Kidney capillary endothelial cell (primary cell): ENCODE results near the gene CFTR.
"Not testable (repeated sequence)": the region's sequence is repeated elsewhere in the genome, so short reads cannot be mapped to it uniquely, and the experiment has no call there.

Source experiments
- DNase-seq: peaks from one replicate; pipeline ENCODE4 v3.0.0-alpha.2; 2018; ENCODE audit warnings: low spot score

The CFTR gene

DNA sequence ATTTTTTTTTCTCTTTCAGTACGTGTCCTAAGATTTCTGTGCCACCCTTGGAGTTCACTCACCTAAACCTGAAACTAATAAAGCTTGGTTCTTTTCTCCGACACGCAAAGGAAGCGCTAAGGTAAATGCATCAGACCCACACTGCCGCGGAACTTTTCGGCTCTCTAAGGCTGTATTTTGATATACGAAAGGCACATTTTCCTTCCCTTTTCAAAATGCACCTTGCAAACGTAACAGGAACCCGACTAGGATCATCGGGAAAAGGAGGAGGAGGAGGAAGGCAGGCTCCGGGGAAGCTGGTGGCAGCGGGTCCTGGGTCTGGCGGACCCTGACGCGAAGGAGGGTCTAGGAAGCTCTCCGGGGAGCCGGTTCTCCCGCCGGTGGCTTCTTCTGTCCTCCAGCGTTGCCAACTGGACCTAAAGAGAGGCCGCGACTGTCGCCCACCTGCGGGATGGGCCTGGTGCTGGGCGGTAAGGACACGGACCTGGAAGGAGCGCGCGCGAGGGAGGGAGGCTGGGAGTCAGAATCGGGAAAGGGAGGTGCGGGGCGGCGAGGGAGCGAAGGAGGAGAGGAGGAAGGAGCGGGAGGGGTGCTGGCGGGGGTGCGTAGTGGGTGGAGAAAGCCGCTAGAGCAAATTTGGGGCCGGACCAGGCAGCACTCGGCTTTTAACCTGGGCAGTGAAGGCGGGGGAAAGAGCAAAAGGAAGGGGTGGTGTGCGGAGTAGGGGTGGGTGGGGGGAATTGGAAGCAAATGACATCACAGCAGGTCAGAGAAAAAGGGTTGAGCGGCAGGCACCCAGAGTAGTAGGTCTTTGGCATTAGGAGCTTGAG is at the start of gene CFTR:
Gene CFTR (plus strand): TSS at position 801 of the 830 bp plus-strand sequence. CDS start 70 bp downstream, outside the sequence.
- no peak for DNase-seq

DNA sequence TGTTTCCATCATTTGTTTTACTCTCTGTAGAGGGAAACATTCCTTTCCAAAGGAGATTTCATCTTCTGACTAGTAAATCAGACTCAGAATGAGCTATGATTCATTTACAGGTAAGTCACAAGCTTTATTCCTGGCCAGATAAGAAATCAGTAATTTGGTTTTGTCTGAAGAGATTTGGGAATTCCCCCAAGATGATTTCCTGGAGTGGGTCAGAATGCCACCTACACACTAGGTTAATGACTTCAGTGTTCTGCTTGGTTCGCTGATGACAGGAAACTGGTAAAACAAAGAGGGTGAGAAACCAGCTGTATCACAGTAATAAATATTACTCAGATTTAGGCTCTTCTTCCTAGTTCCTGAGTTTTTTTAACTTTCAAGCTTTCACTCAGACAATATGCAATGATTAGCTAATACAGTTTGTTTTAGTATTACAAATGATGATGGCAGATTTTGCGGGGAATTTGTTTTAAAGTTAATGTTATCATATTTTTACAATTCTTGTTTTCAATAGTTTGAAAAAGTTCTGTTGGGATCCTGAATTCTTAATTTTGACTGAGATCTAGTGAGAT is 44.3 kb upstream of the CFTR start:
- DNase-seq, result no peak

DNA sequence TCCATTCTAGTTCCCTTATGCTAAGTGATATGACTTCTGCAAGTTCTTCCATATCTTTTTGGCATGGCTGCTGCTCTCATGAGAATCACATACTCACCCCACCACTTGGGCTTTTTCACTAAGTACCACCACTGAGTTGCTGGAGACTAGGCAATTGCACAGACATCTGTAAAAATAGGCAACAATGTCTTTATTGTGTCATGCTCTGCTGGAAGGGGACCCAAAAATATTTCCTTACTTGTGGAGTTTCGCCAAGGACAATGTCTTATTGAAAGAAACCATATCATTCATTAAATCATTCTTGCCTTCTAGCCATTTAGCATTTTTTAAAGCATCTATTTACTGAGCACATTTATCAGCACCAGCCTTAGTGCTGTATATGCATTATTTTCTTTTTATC is 35.2 kb upstream of the CFTR start:
- no peak for DNase-seq

DNA sequence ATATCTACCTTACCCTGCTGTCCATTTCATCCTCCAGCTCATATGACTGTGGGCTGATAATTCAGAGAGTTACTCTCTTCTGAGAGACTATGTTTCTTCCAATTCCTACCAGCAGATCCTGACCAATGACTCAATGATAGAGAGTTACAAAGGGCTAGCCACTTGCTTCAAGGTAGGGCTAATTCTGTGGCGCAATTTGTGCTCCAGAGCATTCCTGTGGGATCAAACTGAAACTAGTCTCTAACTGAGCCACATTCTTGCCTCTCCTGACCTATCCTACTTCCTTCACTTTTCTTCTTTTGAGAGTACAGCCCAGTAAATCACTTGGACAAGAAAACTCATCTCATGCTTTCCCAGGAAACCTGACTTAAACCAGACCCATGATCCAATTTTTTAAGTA is 34.6 kb upstream of the CFTR start:
- DNase-seq, result no peak

DNA sequence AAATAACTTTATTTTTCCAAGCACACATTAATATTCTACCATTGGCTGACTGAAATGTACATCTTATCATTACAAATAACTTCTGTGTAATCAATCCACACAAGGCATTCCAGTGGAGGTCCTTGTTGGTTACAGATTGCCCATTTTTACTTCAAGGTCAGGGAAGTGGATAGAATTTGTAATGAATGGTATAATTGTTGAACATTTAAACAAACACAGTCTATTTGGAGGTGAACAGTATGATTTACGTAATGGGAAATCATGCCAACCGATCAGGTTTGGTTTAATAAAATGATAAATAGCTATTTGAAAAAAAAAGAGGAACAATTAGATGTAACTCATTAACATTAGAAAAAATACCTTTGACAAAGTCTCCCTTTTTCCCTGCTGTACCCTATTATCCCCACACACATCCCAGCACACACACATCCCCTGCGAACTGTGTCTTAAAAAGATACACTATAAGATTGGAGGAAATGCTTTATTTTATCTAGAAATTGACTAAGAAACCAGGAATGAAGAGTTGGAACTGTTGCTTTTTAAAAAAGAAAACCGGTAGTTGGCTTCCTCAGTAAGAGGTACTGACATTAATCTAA is 33.5 kb upstream of the CFTR start:
- DNase-seq, result no peak

DNA sequence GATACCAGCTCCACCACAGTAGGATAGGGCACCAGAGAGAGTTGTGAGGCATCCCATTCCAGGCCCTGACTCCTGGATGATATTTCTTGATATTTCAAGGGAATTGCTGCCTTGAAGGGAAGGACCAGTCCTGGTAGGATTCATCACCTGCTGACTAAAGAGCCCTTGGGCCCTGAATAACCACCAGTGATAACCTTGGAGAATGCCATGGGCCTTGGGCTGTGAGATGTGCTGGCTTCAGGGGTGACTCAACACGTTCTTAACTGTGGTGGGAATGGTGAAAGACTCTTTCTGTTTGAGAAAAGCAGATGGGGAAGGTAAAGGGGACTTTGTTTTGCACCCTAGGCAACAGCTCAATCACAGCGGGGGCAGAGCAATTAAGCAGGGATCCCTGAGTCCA is 31.2 kb upstream of the CFTR start:
- DNase-seq, result no peak

DNA sequence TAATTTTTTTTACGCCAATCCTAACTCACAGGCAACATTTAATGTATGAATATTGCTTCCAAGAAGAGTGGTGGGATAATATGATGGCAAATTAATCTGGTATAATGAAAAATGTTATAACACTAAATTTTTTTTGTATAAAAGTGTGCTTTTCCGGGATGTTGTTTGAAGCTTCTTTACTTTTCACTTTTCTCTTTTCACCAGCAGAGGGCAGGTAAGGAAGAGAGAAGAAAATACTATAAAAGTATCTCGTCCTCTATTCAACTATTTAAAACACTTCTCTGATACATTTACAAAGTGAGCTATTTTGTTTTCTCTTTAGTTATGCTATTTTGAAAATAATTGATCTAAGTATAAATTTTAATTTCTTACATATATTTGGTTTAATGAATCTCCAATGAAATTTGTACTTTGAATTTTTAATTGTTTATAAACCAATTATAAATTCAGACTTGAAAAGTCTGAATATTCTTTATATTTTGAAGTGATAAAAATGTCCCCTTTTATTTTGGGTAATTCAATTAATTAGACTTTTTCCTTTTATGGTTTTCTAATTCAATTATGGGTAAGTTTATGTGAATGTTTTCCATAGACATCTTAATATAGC is 20.7 kb upstream of the CFTR start:
- peak; percentile 34 for DNase-seq

DNA sequence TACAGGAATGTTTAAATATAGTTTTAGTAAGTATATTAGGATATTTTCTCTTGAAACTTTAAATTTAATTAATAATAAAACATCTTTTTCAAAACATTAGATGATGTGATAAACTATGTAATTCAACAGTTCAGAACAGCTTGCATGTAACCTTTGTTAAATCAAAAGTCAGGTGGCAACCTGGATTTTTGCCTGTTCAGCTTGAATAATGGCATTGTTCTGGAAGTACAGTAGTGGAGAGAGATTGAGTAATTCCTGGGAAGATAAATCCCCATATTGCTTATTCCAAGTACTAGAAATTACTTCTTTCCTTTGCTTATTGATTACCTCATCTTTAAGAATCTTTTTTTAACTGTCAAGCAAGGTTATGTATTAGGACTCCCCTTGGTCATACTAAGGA is 20.1 kb upstream of the CFTR start:
- no peak for DNase-seq

DNA sequence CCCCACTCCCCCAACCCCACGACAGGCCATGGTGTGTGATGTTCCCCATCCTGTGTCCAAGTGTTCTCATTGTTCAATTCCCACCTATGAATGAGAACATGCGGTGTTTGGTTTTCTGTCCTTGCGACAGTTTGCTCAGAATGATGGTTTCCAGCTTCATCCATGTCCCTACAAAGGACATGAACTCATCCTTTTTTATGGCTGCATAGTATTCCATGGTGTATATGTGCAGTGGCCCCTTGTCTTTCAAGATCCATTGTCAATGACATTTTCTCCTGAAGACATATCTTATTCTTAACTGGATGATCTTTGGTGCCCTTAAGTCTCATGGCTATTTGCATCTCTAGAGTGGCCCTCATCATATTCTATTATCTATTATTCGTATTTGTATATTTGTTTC is 19.0 kb upstream of the CFTR start:
- not testable (repeated sequence) for DNase-seq

DNA sequence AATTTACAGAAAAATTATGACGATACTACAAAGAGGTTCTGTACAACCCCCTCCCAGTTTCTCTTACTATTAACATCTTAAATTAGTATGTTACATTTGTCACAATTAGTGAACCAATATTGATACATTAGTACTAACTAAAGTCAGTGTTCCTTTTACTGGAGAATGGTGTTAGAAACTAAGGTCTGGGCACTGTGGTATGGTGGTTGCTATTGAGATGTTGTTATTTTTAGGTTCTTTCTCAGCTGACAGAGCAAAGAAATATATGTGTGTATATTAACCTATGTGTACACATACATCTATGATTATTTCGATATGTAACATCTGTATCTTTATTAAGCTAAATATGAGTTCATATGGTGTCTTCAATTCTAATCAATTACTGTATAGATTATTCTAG is 11.7 kb upstream of the CFTR start:
- no peak for DNase-seq

DNA sequence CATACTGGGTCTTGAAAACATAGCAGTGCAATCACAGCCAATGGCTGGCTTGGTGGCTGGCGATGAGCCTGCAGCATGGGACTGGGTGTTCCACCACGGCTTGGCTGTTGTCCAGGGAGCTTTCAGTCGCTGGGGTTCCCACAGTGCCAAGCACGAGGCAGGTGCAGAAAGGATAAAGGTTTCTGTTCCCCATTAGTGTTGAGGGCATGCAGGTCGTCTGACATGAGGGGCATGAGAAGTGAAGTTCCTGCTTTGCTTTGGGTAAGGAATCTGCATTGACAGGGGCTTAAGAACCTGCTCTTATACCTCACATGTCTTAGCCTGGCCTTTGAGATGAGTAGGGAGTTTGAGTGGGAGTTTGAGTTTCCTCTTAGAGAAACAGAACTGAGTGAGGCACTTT is 9.0 kb upstream of the CFTR start:
- DNase-seq, result no peak

DNA sequence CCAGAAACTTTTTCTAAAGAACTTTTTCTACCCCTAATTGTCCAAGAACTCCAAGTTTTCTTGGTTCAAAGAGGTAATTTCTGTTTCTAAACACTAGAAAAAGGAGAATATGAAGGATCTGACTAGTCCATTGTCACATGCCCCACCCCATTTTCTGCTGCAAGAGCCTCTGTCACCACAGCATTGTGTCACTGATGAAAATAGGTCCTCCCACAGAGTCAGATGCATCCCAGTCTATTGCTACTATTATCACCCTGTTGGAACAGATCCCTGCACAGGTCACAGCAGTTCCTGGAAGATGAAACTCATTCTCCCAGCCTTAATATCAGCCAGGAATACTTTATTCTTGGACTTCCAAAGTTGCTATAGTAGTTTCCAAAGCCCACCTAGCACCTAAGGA is 7.5 kb upstream of the CFTR start:
- DNase-seq, result no peak

DNA sequence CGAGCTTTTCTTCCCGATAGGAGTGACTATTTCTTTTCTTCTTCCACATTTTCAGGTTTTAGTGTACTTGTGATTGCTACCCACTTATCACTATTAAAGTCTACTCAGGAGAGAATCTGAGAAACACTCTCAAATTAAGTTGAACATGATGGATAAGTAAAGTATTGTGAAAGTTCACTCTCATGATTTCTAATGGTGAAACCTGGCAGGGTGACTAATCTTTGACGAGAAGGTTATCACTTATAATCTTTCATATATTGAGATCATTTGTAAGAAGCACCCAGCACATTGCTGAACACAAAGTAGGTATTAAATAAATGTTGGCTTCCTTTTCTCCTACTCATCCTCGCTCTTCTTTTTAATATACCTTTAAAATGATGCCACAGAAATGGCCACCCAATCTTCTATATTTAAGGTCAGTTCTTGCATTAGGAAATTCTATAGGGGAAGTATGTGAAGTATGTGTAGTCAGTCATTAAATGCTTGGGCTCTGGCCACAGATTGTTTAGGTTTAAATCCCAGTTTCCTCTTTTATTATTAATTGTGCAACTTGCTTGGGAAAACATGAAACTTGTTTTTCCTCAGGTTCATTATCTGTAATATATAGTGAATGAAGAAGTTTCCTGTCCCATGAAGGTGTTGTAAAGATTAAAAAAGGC is 3.1 kb upstream of the CFTR start:
- no peak for DNase-seq

DNA sequence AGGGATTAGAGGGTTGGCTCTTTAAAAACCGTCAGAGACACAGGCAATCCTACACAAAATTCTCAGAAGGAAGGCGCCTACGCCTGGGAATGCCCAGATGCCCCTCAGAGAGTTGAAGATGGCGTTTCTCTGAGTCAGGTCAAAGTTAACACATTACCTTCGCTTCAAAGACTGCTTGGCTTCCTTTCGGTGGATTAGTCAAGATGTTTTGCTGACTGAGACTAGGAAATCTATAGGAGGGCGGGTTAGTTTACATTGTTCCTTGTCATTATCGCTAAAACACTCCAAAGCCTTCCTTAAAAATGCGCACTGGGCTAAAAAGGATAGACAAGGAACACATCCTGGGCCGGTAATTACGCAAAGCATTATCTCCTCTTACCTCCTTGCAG is 995 bp upstream of the CFTR start:
- DNase-seq, result no peak

DNA sequence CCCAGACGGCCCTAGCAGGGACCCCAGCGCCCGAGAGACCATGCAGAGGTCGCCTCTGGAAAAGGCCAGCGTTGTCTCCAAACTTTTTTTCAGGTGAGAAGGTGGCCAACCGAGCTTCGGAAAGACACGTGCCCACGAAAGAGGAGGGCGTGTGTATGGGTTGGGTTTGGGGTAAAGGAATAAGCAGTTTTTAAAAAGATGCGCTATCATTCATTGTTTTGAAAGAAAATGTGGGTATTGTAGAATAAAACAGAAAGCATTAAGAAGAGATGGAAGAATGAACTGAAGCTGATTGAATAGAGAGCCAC is 184 bp downstream of the CFTR start:
- no peak for DNase-seq

DNA sequence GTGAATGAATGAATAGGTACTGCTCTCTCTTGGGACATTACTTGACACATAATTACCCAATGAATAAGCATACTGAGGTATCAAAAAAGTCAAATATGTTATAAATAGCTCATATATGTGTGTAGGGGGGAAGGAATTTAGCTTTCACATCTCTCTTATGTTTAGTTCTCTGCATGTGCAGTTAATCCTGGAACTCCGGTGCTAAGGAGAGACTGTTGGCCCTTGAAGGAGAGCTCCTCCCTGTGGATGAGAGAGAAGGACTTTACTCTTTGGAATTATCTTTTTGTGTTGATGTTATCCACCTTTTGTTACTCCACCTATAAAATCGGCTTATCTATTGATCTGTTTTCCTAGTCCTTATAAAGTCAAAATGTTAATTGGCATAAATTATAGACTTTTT is 1.2 kb downstream of the CFTR start:
- DNase-seq, result no peak

DNA sequence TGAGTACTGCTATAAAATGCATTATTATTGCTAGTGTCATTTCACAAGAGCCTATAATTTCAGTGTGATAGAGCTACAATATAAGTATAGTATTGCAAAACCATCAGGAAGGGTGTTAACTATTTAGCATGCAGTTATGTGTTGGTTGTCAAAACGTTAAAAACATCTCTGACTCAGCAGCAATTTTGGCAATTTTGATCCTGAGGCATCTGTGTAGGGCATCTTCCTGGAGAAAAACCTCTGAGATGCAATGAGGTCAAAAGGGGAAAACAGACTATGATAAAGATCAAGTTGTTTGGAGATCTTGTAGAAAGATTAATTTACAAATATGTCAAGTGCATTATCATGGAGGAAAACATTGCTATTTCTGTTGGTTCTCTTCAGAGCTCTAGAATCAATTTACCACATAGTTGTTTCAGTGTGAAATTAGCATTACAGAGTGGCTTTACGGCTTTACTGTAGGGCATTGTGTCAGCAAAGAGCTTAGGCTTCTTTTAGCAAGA is 5.3 kb downstream of the CFTR start:
- no peak for DNase-seq

DNA sequence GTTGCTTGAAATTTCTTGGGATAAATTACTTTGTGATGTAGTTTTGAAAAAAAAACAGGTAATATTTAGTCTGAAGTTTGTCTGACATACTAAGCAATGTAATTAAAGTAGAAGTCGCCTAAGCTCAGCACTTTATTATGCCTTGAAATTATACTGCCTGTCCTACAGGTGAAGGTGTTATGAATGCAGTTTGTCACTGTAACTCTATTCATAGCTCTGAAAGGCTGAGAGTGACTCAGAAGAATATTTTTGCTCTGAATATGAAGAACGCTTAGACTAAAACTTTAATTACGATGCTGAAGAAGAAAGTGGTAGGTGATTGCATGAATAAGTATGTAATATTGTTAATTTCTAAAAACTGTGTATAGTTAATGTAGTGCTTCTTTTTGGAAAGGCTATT is 9.2 kb downstream of the CFTR start:
- DNase-seq, result no peak

DNA sequence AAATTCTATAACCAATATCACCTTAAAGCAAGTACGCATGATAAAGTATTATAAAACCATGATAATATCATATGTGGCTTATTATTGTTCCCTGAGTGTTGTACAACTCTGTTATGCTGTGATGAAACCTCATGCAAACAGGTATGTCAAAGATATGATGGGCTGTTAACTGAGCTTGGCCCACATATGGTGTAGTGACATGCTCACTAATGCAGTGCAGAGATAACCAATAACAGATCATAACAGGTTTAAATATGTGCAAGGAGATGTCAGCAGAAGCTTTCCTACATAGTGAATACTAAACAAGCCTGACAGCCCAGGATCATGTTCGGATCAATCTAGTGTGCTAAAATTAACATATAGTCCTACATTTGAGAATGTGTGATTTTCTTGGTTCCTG is 9.6 kb downstream of the CFTR start:
- no peak for DNase-seq

DNA sequence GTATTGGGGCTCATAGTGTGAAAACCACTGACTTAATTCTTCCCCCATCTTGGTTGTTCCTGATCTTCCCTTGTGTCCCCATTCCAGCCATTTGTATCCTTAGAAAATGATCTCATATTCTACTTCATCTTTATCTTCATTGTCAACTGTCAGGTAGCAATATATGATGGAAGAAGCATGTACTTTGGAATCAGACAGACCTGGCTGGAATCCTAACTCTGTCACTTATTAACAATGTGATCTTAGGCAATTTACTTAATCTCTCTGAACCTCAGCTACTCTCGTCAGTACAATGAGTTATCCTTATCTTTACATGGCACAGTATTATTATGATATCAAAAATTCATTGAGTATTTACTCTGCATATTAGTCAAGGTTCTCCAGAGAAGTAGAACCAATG is 10.1 kb downstream of the CFTR start:
- no peak for DNase-seq

DNA sequence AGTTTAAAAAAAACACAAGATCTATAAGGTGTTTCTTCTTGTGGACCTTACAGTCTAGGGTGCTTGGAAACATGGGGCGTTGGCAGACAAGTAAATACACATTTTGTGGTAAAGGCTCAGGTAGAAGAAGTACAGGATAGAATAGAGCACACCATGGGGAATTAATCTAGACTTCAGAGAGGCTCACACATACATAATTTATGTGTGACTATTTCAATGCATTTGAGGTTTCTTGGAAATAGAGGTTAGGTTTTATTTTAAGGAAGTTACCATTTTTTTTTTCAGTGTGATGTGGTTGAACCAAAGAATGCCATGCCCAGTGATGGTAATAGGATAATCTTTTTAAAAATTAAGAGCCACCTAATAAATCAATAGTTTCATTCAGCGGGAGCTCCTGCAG is 12.8 kb downstream of the CFTR start:
- no peak for DNase-seq

DNA sequence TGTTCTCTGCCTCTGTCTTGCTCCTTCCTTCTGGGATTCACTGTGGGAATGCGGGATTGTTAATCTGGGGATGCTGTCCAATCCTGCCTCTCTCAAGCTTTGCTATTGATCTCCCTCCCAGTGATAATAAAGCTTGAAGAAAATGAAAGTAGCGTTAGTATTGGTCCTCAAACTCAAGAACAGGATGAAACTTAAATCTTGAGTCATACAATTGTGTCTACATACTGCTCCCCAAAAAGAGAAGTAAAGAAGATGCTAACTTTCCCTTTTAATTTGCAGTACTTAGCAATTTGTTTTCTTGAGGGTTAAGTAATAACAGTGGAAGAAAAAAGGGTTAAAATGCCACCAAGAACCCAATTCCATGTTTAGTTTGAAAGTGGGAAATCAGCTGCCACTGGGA is 13.6 kb downstream of the CFTR start:
- DNase-seq, result no peak

DNA sequence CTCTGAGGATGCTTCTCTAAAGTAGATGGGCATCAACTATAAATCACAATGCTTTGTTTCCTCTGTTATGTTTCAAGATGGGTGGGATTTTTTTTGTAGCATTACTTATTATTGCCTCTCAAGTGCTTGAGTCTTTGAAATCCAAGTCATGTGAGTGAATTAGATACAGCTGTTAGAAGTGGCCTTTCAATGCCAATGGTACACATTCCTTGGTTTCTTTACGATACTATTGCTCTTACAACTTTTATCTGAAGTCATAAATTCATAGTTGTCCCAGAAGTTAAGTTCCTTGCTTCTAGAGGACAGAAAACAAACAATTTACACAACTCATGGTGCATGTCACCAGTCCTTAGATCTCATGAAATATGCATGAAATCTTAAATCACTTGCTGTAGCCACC is 15.5 kb downstream of the CFTR start:
- DNase-seq, result no peak
